RWPE2 (cell line): ENCODE results near the gene MMD2.

Experiments
- ATAC-seq: fragments of 200-7000 bp; cut with Tn5 transposase; 3 replicates; pipeline ENCODE4 v1.9.1; 2021; ENCODE audit warnings: low read depth
- DNase-seq: peaks from one replicate; pipeline ENCODE4 v3.0.0-alpha.2; 2020; ENCODE audit warnings: low spot score
- H3K27ac ChIP-seq: fragments of 450-650 bp; 2 replicates; pipeline ENCODE4 v1.5.1; 2017; ENCODE audit warnings: mild to moderate bottlenecking; ENCODE audit not compliant: poor library complexity, severe bottlenecking
- H3K27me3 ChIP-seq: fragments of 250-450 bp; sonication (Bioruptor Pico); 2 replicates; pipeline ENCODE4 v1.5.1; 2021; ENCODE audit warnings: mild to moderate bottlenecking, moderate library complexity; ENCODE audit not compliant: insufficient read depth, poor library complexity, severe bottlenecking
- H3K36me3 ChIP-seq: fragments of 250-450 bp; sonication (Bioruptor Pico); 2 replicates; pipeline ENCODE4 v1.5.1; 2020; ENCODE audit warnings: low read depth, mild to moderate bottlenecking, moderate library complexity
- H3K4me1 ChIP-seq: fragments of 250-450 bp; sonication (Bioruptor Pico); 2 replicates; pipeline ENCODE4 v1.5.1; 2021; ENCODE audit warnings: mild to moderate bottlenecking, moderate library complexity; ENCODE audit not compliant: insufficient read depth, poor library complexity, severe bottlenecking
- H3K4me3 ChIP-seq: fragments of 250-450 bp; sonication (Bioruptor Pico); 2 replicates; pipeline ENCODE4 v1.5.1; 2021; ENCODE audit warnings: mild to moderate bottlenecking, moderate library complexity; ENCODE audit not compliant: severe bottlenecking
- H3K9me3 ChIP-seq: fragments of 250-450 bp; sonication (Bioruptor Pico); 2 replicates; pipeline ENCODE4 v1.5.1; 2021; ENCODE audit warnings: mild to moderate bottlenecking, moderate library complexity; ENCODE audit not compliant: severe bottlenecking
- CTCF ChIP-seq: fragments of 450-650 bp; IDR thresholded peaks from one replicate; pipeline ENCODE4 v1.5.1; 2017; ENCODE audit warnings: mild to moderate bottlenecking, moderate library complexity; ENCODE audit not compliant: poor library complexity, severe bottlenecking

Gene MMD2

GRCh38 chr7:4883033-4883371 is 76.0 kb downstream of the MMD2 start:
- no peak; the same call in 2 of the 3 replicates for ATAC-seq
- no peak for DNase-seq
- Histone ChIP-seq H3K9me3 (no peaks in the 10 kb centered on the region), H3K4me3 (peak overlapping the region; percentile 41), H3K36me3 (no peaks in the 10 kb centered on the region), H3K27ac (no peak overlapping the region), H3K4me1 (no peaks in the 10 kb centered on the region), H3K27me3 (peaks cover 31% of the 10 kb centered on the region)
- TF ChIP-seq CTCF = no peak

GRCh38 chr7:4882169-4883032 is 76.6 kb downstream of the MMD2 start:
- H3K27ac ChIP-seq = no peak overlapping the region
- TF ChIP-seq CTCF = no peak
- peaks cover 31% of the 10 kb centered on the region for H3K27me3 ChIP-seq
- H3K4me3 ChIP-seq = no peak overlapping the region
- no peaks in the 10 kb centered on the region for H3K4me1 ChIP-seq
- DNase-seq (peak; percentile 40), ATAC-seq (peak; percentile 24; the same call in 1 of the 3 replicates)
- H3K9me3 ChIP-seq = no peaks in the 10 kb centered on the region
- H3K36me3 ChIP-seq = no peaks in the 10 kb centered on the region

- ATAC-seq = no peak
- H3K27ac ChIP-seq = no peak overlapping the region
Observed at GRCh38 chr7:4880218-4880617, 78.8 kb downstream of the MMD2 start.

GRCh38 chr7:4879396-4880081 is 79.4 kb downstream of the MMD2 start:
- no peak for TF ChIP-seq CTCF
- Histone ChIP-seq H3K27me3 (peaks cover 31% of the 10 kb centered on the region), H3K9me3 (no peaks in the 10 kb centered on the region), H3K27ac (no peak overlapping the region), H3K4me3 (no peak overlapping the region), H3K36me3 (no peaks in the 10 kb centered on the region), H3K4me1 (no peaks in the 10 kb centered on the region)
- peak; percentile 45 for DNase-seq
- ATAC-seq = no peak

More at GRCh38 chr7:4880218-4880617, 78.8 kb downstream of the MMD2 start:
- H3K4me1 ChIP-seq = no peaks in the 10 kb centered on the region
- H3K27me3 ChIP-seq = peaks cover 31% of the 10 kb centered on the region
- no peaks in the 10 kb centered on the region for H3K36me3 ChIP-seq
- no peak for TF ChIP-seq CTCF
- DNase-seq = peak; percentile 27
- no peak overlapping the region for H3K4me3 ChIP-seq
- no peaks in the 10 kb centered on the region for H3K9me3 ChIP-seq
